GM18507 (cell line): ENCODE data around the gene ARHGAP5.

ENCODE experiments used
- DNase-seq: peaks from one replicate; pipeline ENCODE4 v3.0.0; 2011; ENCODE audit warnings: low read depth; ENCODE audit not compliant: insufficient read length; ENCODE audit errors: extremely low spot score
- FAIRE-seq: peaks from 2 replicates; lab custom pipeline; 2011; peaks lifted over from hg19 to GRCh38; lab: Jason Lieb, UNC

ARHGAP5 gene

DNA sequence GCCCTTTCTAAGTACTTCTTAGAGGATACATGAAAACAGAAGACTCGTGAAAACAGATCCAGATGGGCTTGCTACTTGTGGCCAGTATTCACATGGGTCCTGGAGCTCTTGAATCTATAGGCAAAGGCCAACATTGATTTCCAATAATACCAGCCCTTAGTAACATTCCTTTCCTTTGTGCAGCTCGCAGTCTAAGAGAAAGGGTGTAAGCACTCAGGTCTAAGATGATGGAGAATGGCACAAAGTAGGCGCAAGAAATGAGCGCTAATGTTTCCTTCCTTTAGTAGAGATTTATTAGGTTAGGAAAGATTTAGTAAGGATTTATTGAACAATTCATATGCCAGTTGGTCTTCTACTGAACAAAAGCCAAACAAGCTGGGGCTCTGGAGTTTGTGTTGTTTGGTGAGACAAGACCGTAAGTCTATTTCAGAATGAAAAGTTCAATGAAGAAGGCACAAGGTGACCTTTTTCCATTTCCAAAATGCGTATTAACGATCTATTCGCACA lies 125.4 kb downstream of the ARHGAP5 start:
- DNase-seq = no peak
- FAIRE-seq = no peak

DNA sequence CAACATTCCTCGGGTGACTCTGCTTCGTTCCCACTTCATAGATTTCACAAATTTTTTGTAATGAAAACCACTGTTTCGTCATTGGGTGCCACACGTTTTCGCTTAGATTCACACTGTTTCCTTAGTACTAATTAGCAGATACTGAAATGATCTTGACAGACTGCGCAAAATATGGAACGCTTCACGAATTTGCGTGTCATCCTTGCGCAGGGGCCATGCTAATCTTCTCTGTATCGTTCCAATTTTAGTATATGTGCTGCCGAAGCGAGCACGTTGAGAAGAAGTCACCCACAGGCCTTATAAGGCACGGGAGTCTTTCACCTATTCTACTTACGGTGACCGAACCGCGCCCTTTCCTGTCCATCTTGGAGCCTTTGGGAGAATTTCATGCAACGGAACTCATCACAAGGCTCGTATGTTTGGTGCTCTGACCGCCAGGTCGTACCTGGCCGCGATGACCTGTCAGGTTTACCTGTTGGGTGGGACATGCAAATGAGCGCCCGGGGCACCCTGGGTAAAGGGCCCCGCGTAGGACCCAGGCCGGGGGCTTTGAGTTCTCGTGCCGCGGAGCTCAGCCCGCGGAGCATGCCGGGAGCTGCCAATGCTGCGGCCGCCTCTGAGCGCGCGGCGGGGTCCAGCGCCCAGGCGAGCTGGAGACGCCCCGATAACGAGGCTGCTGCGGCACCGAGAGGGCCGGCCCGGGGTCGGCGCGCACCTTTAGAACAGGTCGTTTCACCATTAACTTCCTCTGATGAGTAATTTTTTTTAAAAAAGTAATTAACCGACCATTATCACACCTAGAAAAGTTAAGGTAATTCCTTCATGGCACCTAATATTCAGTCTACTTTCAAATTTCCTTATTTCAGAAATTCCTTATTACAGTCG lies 126.1 kb downstream of the ARHGAP5 start, which contains the start of gene RNU6-8:
Gene RNU6-8 (minus strand): TSS at position 272 of the 885 bp plus-strand sequence.
- peak; percentile 42 for DNase-seq
- peak; percentile 69 for FAIRE-seq

DNA sequence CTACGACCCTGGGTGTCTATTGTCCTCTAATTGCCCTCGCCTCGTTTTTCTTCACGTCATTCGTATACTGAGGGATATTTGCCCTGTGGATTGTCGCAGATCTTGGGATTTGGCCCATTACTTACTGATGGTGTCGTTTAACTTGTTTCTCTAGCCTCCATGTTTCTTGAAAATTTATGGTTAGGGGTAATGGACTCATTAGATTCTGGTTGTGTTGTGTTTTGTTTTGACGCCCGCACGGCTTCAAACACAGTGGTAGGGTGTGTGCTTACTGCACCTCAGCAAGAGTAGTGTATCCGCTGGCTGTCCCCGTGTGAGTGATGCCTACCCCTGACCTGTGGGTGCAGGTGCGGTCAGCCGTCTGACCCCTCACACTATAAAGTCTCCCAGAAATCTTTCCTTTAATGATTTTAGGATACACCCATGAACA lies 126.8 kb downstream of the ARHGAP5 start:
- FAIRE-seq = no peak
- no peak for DNase-seq

- DNase-seq (no peak), FAIRE-seq (no peak)
Measured at GRCh38 chr14:32205554-32205953, 128.4 kb downstream of the ARHGAP5 start.

DNA sequence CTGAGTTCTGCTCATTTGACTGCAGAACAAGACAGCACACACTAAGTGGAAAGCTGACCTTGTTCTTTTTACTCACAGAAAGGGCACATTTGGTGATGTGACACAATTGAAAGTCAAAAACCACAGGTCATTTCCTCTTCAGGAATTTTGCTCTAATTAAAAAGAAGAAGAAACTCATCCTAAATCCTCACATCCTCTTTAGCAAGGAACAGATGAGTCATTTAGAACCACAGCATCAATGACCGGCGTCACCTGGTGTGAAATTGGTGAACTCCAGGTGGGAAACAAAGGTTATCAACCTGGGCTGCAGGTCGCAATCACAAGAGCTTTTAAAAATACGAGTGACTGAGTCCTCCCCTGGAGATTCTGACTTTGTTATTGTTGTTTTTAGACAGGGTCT lies 128.9 kb downstream of the ARHGAP5 start:
- FAIRE-seq (peak; percentile 59), DNase-seq (no peak)

GRCh38 chr14:32206552-32206951 lies 129.4 kb downstream of the ARHGAP5 start:
- no peak for FAIRE-seq
- no peak for DNase-seq

DNA sequence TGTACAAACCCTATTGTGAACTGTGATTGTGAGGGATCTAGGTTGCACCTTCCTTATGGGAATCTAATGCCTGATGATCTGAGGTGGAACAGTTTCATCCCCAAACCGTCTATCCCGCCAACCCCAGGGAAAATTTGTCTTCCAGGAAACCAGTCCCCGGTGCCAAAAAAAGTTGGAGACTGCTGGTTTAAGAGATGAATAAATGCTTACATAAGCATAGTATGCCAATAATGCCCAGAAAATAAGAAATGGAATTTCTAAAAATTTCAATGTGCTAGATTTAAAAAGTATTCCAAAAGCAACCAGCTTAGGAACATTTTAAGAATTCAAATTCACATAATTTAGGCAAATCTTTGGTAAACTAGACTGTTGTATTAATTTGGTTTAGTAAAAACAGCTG lies 131.4 kb downstream of the ARHGAP5 start:
- DNase-seq (no peak), FAIRE-seq (no peak)
